ENCODE results near the gene LRRC47. TPM values are rescaled to one million over a fixed set of nuclear protein-coding genes. Genes with fewer than 3 reads are reported as not detected.

The LRRC47 gene
- polyA plus RNA-seq, 1 donor from 2014 or later = 59.2 TPM

- TF ChIP-seq EP300 (conservative IDR thresholded peaks at IDR 0.05; ENCODE audit: poor library complexity, severe bottlenecking) (no peak), RAD21 (conservative IDR thresholded peaks at IDR 0.05) (no peak), REST (IDR thresholded peaks at IDR 0.05; ENCODE audit: borderline replicate concordance) (no peak)
- Histone ChIP-seq H3K9ac (ENCODE audit: low read length) (no peak overlapping the region), H4K20me1 (ENCODE audit: insufficient read depth) (no peaks in the 10 kb centered on the region), H3K27ac (ENCODE audit: low read length) (no peak overlapping the region), H3K4me3 (ENCODE audit: low read length) (no peak overlapping the region), H3K79me2 (replicated peaks; ENCODE audit: insufficient read depth, low read length) (no peaks in the 10 kb centered on the region), H3K4me2 (ENCODE audit: low read length) (no peak overlapping the region), H3K36me3 (ENCODE audit: insufficient read depth, low read length) (no peaks in the 10 kb centered on the region), H3K9me2 (ENCODE audit: insufficient read depth, low read length) (no peaks in the 10 kb centered on the region), H3K27me3 (ENCODE audit: insufficient read depth, low read depth, low read length) (no peaks in the 10 kb centered on the region), H3K9me3 (ENCODE audit: low read length) (no peaks in the 10 kb centered on the region), H3F3A (ENCODE audit: insufficient read depth, low read length, poor library complexity, severe bottlenecking) (no peaks in the 10 kb centered on the region), H2AFZ (ENCODE audit: low read depth, low read length) (no peak overlapping the region)
Measured at GRCh38 chr1:3814771-3815561, 18.7 kb upstream of the LRRC47 start.

- Histone ChIP-seq H3F3A (ENCODE audit: insufficient read depth, low read length, poor library complexity, severe bottlenecking) (no peaks in the 10 kb centered on the region), H2AFZ (ENCODE audit: low read depth, low read length) (no peak overlapping the region), H3K27ac (ENCODE audit: low read length) (no peak overlapping the region), H4K20me1 (ENCODE audit: insufficient read depth) (no peaks in the 10 kb centered on the region), H3K9me3 (ENCODE audit: low read length) (no peaks in the 10 kb centered on the region), H3K27me3 (ENCODE audit: insufficient read depth, low read depth, low read length) (no peaks in the 10 kb centered on the region), H3K9ac (ENCODE audit: low read length) (no peak overlapping the region), H3K4me2 (ENCODE audit: low read length) (no peak overlapping the region), H3K36me3 (ENCODE audit: insufficient read depth, low read length) (no peaks in the 10 kb centered on the region), H3K79me2 (replicated peaks; ENCODE audit: insufficient read depth, low read length) (no peaks in the 10 kb centered on the region), H3K9me2 (ENCODE audit: insufficient read depth, low read length) (no peaks in the 10 kb centered on the region), H3K4me3 (ENCODE audit: low read length) (no peak overlapping the region)
- no peak for TF ChIP-seq TAF1 (IDR thresholded peaks at IDR 0.05; ENCODE audit: low read depth)
Measured at GRCh38 chr1:3814065-3814464, 17.8 kb upstream of the LRRC47 start.

GRCh38 chr1:3811595-3811911 is 15.3 kb upstream of the LRRC47 start:
- H3K27ac ChIP-seq (ENCODE audit: low read length) = no peak overlapping the region
- no peaks in the 10 kb centered on the region for H3K9me2 ChIP-seq (ENCODE audit: insufficient read depth, low read length)
- H4K20me1 ChIP-seq (ENCODE audit: insufficient read depth) = no peaks in the 10 kb centered on the region
- H3F3A ChIP-seq (ENCODE audit: insufficient read depth, low read length, poor library complexity, severe bottlenecking) = no peaks in the 10 kb centered on the region
- H3K9ac ChIP-seq (ENCODE audit: low read length) = no peak overlapping the region
- no peaks in the 10 kb centered on the region for H3K36me3 ChIP-seq (ENCODE audit: insufficient read depth, low read length)
- H3K4me3 ChIP-seq (ENCODE audit: low read length) = no peak overlapping the region
- no peaks in the 10 kb centered on the region for H3K9me3 ChIP-seq (ENCODE audit: low read length)
- H3K27me3 ChIP-seq (ENCODE audit: insufficient read depth, low read depth, low read length) = no peaks in the 10 kb centered on the region
- no peaks in the 10 kb centered on the region for H3K79me2 ChIP-seq (replicated peaks; ENCODE audit: insufficient read depth, low read length)
- TF ChIP-seq RAD21 (conservative IDR thresholded peaks at IDR 0.05) (no peak), EZH2 (IDR thresholded peaks at IDR 0.05; ENCODE audit: borderline replicate concordance, insufficient read depth, low read length, poor library complexity, severe bottlenecking) (no peak), REST (IDR thresholded peaks at IDR 0.05; ENCODE audit: borderline replicate concordance) (no peak), POLR2AphosphoS5 (IDR thresholded peaks at IDR 0.05) (no peak), CTCF (IDR thresholded peaks at IDR 0.05; ENCODE audit: poor library complexity, severe bottlenecking) (no peak), EP300 (conservative IDR thresholded peaks at IDR 0.05; ENCODE audit: poor library complexity, severe bottlenecking) (no peak), MXI1 (conservative IDR thresholded peaks at IDR 0.05; ENCODE audit: poor library complexity, severe bottlenecking) (no peak), TAF1 (IDR thresholded peaks at IDR 0.05; ENCODE audit: low read depth) (no peak), SMC3 (conservative IDR thresholded peaks at IDR 0.05; ENCODE audit: poor library complexity) (no peak)
- no peak overlapping the region for H3K4me2 ChIP-seq (ENCODE audit: low read length)
- no peak overlapping the region for H2AFZ ChIP-seq (ENCODE audit: low read depth, low read length)

All from neural cell (in vitro differentiated cells).